Fibroblast of skin of right quadriceps (primary cell): Measurements from ENCODE around the gene PNKD.
A peak's percentile ranks its signal among the peaks of the same experiment; 100 is the strongest.
"Not testable (repeated sequence)": the region's sequence is repeated elsewhere in the genome, so short reads cannot be mapped to it uniquely, and the experiment has no call there.

ENCODE experiments used
- DNase-seq: peaks from one replicate; pipeline ENCODE4 v3.0.0-alpha.2; 2013

Gene PNKD

GRCh38 chr2:218293715-218294429 lies 23.6 kb downstream of the PNKD start:
- no peak for DNase-seq

- no peak for DNase-seq
These were observed 24.2 kb downstream of the PNKD start for GRCh38 chr2:218294430-218295022.

- no peak for DNase-seq
These were observed 24.7 kb downstream of the PNKD start for GRCh38 chr2:218295029-218295428.

- DNase-seq: no peak
These were observed 25.9 kb downstream of the PNKD start for GRCh38 chr2:218296200-218296599.

DNA sequence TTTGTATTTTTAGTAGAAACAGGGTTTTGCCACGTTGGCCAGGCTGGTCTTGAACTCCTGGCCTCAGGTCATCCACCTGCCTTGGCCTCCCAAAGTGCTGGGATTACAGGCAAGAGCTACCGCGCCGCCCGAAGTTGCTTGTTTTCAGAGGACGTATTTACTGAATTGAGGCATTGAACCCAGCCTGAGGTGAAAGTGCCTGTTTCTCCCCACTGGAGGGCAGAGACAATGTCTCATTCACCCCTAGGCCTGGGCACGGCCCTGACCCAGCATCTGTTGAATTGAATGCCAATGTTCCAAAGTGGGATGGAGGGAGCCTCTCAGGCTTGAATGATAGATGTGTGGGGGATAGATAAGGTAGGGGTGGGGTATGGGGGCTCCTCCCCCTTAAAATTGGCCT lies 26.5 kb downstream of the PNKD start:
- no peak for DNase-seq

DNA sequence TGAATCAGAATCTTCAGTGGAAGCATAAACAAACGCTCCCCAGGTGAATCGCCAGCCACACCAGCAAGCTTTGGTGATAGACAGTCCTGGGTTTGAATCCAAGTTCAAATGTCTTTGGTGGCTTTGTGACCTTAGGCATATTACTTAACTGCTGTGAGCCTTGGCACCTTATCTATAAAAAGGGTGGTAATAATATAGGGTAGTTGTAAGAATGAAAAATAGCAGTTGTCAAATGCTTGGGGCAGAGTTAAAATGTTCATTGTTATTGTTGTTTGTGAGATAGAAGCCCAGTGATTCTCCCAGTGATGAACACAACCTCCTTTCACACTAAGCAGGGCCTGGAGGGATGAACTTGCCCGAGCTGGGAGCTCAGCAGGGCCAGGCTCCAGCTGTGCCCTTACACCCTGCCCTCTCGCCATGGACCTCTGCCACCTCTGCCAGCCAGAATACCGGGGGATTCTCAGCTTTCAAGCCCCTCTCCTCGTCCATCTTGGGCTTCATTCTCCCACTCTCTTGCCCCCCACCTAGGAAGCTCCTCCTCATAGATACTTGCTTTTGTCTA lies 28.1 kb downstream of the PNKD start:
- DNase-seq: no peak

GRCh38 chr2:218300141-218300540 lies 29.8 kb downstream of the PNKD start:
- no peak for DNase-seq

DNA sequence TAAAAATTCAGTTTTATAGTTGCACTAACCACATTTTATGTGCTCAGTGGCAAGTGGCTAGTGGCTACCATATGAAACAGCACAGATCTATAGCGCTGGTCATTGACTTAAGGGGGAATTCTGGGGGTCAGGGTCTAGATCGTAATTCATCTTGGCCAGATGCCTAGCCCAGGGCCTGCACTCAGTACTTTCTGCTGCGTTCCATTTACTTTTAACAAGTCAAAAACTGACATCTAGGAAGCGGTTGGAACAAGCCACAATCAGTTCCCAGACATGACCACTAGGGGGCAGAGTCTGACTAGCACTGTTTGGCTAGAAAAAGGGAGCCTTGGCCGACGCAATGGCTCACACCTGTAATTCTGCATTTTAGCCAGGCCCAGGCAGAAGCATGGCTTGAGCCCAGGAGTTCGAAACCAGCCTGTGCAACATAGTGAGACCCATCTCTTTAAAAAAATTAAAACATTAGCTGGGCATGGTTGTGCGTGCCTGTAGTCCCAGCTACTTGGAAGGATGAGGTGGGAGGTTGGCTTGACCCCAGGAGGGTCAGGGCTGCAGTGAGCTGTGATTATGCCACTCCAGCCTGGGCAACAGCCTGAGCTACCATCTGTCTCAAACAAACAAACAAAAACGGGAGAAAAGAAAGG lies 31.0 kb downstream of the PNKD start:
- peak; percentile 74 for DNase-seq

DNA sequence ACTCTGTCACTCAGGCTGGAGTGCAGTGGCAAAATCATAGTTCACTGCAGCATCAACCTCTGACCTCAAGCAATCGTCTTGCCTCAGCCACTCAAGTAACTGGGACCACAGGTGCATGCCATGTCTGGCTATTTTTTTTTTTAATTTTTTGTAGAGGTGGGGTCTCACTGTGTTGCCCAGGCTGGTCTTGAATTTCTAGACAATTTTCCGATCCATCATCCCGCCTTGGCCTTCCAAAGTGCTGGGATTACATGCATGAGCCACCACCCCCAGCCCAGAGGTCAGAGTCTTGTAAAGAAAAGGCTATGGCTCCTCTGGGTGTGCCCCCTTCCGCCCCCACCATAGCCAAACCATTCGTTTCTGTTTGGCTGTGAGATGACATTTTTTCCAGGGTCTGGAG lies 35.1 kb downstream of the PNKD start:
- no peak for DNase-seq

GRCh38 chr2:218306184-218306920 lies 36.0 kb downstream of the PNKD start:
- no peak for DNase-seq

DNA sequence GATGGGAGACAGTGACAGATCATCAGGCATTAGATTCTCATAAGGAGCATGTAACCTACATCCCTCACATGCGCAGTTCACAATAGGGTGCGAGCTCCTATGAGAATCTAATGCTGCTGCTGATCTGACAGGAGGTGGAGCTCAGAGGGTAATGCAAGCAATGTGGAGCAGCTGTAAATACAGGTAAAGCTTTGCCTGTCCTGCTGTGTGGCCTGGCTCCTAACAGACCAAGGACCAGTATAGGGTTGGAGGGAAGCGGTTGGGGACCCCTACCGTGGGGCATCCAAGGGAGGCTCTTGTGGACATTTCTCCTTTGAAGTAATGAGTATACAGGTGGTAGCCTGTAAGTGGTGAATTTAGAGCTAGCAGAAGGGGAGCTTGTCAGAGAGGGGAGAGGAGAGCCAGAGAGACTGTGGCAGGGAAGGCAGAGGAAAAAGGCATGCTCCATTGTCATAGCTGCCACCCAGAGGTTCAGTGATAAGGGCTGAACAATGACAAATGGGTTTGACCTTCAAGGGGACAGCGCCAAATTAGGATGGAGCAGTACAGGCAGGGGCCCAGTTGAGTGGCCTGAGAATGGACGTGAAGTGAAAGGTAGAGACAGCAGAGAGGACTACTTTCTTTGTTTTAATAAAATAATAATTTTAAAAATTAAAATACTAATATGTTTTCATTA lies 37.2 kb downstream of the PNKD start:
- no peak for DNase-seq

- DNase-seq: no peak
These were observed 40.7 kb downstream of the PNKD start for GRCh38 chr2:218310853-218311540.

GRCh38 chr2:218311541-218312266 lies 41.4 kb downstream of the PNKD start:
- not testable (repeated sequence) for DNase-seq

DNA sequence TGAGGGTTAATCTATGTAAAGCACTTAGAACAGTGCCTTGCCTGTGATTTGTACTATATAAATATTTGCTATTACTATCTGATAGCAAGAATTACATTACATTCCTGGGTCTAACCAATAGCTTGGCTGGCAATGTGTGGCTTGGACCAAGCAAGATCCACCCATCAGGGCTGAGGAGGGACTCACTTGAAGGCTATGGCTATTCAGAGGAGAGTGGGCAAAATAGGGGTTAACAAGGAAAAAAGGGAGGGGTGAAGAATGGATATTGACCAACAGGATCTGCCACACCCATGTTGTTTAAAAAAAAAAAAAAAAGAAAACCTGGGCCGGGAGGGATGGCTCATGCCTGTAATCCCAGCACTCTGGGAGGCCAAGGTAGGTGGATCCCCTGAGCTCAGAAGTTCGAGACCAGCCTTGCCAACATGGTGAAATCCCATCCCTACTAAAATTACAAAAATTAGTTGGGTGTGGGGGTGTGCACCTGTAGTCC lies 42.0 kb downstream of the PNKD start:
- no peak for DNase-seq

GRCh38 chr2:218313356-218313755 lies 43.0 kb downstream of the PNKD start:
- DNase-seq: no peak

GRCh38 chr2:218314764-218315163 lies 44.4 kb downstream of the PNKD start:
- DNase-seq: not testable (repeated sequence)

DNA sequence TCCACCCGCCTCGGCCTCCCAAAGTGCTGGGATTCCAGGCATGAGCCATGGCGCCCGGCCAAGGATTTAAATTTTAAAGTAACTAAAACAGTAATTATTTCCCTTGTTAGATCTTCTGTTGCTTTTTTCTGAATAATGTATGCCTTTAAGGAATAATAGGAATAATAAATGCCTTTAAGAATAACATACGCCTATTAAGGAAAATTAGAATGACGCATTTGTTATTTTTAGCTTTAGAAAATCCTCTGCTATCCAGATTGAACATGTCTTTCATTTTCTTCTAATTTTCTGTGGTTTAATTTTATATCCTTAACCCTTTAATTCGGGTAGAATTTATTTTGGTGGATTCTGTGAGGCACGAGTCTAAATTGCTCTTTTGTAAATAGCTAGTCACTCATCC lies 45.1 kb downstream of the PNKD start:
- no peak for DNase-seq

DNA sequence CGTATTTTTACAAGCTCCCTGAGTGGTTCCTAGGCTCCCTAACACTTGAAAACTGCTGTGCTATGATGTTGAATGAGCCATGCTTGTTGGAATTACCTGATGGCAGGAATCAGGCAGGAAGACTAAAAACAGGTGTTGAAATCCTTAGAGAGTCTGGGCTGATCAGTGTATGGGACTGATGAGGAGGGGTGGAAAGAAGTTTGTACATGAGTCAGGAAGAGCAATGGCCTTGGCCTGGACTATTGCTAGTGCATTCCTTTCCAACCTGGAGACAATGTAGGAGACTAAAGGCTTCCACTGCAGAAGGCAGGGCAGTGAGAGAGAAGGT lies 46.9 kb downstream of the PNKD start:
- no peak for DNase-seq

GRCh38 chr2:218317835-218318234 lies 47.5 kb downstream of the PNKD start:
- DNase-seq: no peak

GRCh38 chr2:218318241-218318640 lies 47.9 kb downstream of the PNKD start:
- DNase-seq: no peak

DNA sequence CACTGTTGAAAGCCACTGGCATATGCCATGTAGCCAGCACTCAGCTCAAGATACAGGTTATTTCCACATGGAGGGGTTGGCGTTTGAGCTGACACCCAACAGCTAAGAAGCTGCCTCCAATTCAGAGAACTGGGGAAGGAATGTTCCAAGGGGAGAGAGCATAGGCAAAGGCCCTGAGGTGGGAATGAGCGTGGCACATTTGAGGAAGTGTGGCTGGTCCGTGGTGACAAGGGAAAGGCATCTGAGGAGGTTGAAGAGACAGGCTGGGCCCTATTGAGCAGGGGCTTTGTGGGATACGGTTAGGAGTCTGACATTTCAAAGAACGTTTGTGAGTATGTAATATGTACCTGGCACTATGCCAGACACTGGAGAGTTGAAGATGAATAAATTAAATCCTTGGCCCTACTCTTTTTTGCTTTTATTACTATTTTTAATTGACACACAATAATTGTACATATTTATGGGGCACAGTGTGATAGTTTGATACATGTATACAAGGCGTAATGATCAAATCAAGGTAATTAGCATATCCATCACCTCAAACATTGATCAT lies 49.6 kb downstream of the PNKD start:
- DNase-seq: no peak
